PC-3 (cell line): ENCODE results near the gene SLC47A2. TPM values are rescaled to one million over a fixed set of nuclear protein-coding genes. Genes with fewer than 3 reads are reported as not detected.

Experiments
- ATAC-seq: fragments of 200-7000 bp; cut with Tn5 transposase; 2 replicates; pipeline ENCODE4 v1.9.1; 2020; ENCODE audit warnings: mild to moderate bottlenecking, moderate library complexity
- BruUV-seq: library from RNA; stranded (reverse); fragments of 400-500 nt; replicated peaks from 2 replicates; lab custom pipeline; 2021; lab: Mats Ljungman, UMichigan
- CTCF ChIA-PET: fragments of 300-600 bp; sonication (Branson Sonifier 250); formaldehyde crosslinking; loops from one replicate; lab custom pipeline; 2022; ENCODE audit warnings: antibody characterized with exemption; lab: Charles Lee
- POLR2A ChIA-PET: fragments of 300-600 bp; sonication (Branson Sonifier 250); formaldehyde crosslinking; loops from one replicate; lab custom pipeline; 2022; ENCODE audit warnings: antibody characterized with exemption; ENCODE audit not compliant: unreplicated experiment; lab: Charles Lee
- DNase-seq: peaks from one replicate; pipeline ENCODE4 v3.0.0-alpha.2; 2015
- H2AFZ ChIP-seq: fragments of 300-600 bp; sonication (generic); 2 replicates; pipeline ENCODE4 v1.6.0; 2016; ENCODE audit warnings: antibody characterized with exemption, low read length
- H3F3A ChIP-seq: fragments of 300-600 bp; sonication (generic); one replicate; pipeline ENCODE4 v1.6.0; 2017; ENCODE audit warnings: antibody characterized with exemption, low read length, control low read depth, mild to moderate bottlenecking; ENCODE audit not compliant: unreplicated experiment
- H3K27ac ChIP-seq: fragments of 300-600 bp; sonication (generic); 2 replicates; pipeline ENCODE4 v1.5.1; 2016; ENCODE audit warnings: mild to moderate bottlenecking, low read length
- H3K27me3 ChIP-seq: fragments of 300-600 bp; sonication (generic); 2 replicates; pipeline ENCODE4 v1.6.1; 2016; ENCODE audit warnings: low read length, mixed read lengths
- H3K36me3 ChIP-seq: fragments of 300-600 bp; sonication (generic); 2 replicates; pipeline ENCODE4 v1.6.1; 2016; ENCODE audit warnings: low read depth, mixed run types, low read length, mixed read lengths
- H3K4me1 ChIP-seq: fragments of 300-600 bp; sonication (generic); 2 replicates; pipeline ENCODE4 v1.5.1; 2016; ENCODE audit warnings: low read length; ENCODE audit not compliant: insufficient read depth
- H3K4me2 ChIP-seq: fragments of 300-600 bp; sonication (generic); 2 replicates; pipeline ENCODE4 v1.6.0; 2016; ENCODE audit warnings: low read length
- H3K4me3 ChIP-seq: fragments of 300-600 bp; sonication (generic); 2 replicates; pipeline ENCODE4 v1.5.1; 2016; ENCODE audit warnings: mild to moderate bottlenecking, low read length, mixed read lengths
- H3K79me2 ChIP-seq: fragments of 300-600 bp; sonication (generic); 2 replicates; pipeline ENCODE4 v1.6.1; 2017; ENCODE audit warnings: low read length, mixed read lengths
- H3K9ac ChIP-seq: fragments of 300-600 bp; sonication (generic); 2 replicates; pipeline ENCODE4 v1.6.0; 2016; ENCODE audit warnings: mild to moderate bottlenecking, low read length
- H3K9me2 ChIP-seq: fragments of 300-600 bp; sonication (generic); replicated peaks from 2 replicates; pipeline ENCODE4 v1.6.1; 2016; ENCODE audit warnings: mixed run types, low read length, mixed read lengths
- H3K9me3 ChIP-seq: fragments of 300-600 bp; sonication (generic); 2 replicates; pipeline ENCODE4 v1.6.1; 2016; ENCODE audit warnings: low read length, mixed read lengths
- H4K20me1 ChIP-seq: fragments of 300-600 bp; sonication (generic); 2 replicates; pipeline ENCODE4 v1.6.1; 2016; ENCODE audit warnings: low read length, mixed read lengths
- CTCF ChIP-seq: fragments of 300-600 bp; sonication (generic); conservative IDR thresholded peaks from 2 replicates; pipeline ENCODE4 v1.5.1; 2017; ENCODE audit warnings: antibody characterized with exemption, low read depth, mild to moderate bottlenecking, low read length
- EZH2 ChIP-seq: fragments of 300-600 bp; sonication (generic); IDR thresholded peaks from one replicate; pipeline ENCODE4 v1.6.1; 2017; ENCODE audit warnings: antibody characterized with exemption, mild to moderate bottlenecking, low read length; ENCODE audit not compliant: unreplicated experiment
- EZH2phosphoT487 ChIP-seq: fragments of 300-600 bp; sonication (generic); IDR thresholded peaks from 2 replicates; pipeline ENCODE4 v1.6.1; 2018; ENCODE audit warnings: mild to moderate bottlenecking, antibody characterized with exemption, low read length, borderline replicate concordance
- intact Hi-C: fragments of 100-400 bp; cut with micrococcal nuclease; formaldehyde crosslinking; loops from 2 replicates; pipeline ENCODE4 v1.9.0; 2023
- total RNA-seq: library from RNA; depleted of rRNA; stranded (reverse); fragments of >200 nt; gene quantifications from 2 replicates; pipeline ENCODE4 v1.2.3, GENCODE V29; 2014

The SLC47A2 gene
- total RNA-seq, 1 experiment from 2014 or later = not detected

GRCh38 chr17:19664821-19665181 is 51.6 kb downstream of the SLC47A2 start:
- no TSS peak for BruUV-seq

GRCh38 chr17:19664136-19664820 is 52.1 kb downstream of the SLC47A2 start:
- Histone ChIP-seq H3K9ac (no peak overlapping the region), H3K79me2 (peaks cover 11% of the 10 kb centered on the region), H2AFZ (no peak overlapping the region), H3K4me3 (no peak overlapping the region), H4K20me1 (no peaks in the 10 kb centered on the region), H3K27ac (no peak overlapping the region), H3K4me2 (no peak overlapping the region), H3K27me3 (no peaks in the 10 kb centered on the region), H3K9me2 (no peaks in the 10 kb centered on the region), H3K4me1 (peaks cover 18% of the 10 kb centered on the region), H3K36me3 (peaks cover 43% of the 10 kb centered on the region), H3K9me3 (no peaks in the 10 kb centered on the region), H3F3A (no peaks in the 10 kb centered on the region)
- ChIA-PET POLR2A (interaction anchor here (0.6 kb wide), 1 partner anchor 24 kb away, joined by 4 read pairs; no protein-coding TSS in a partner anchor), CTCF (no interaction called here)
- ATAC-seq = no peak
- BruUV-seq = no TSS peak
- intact Hi-C loops = no loop called here
- TF ChIP-seq EZH2phosphoT487 (no peak), CTCF (no peak), EZH2 (no peak)
- no peak for DNase-seq

More at GRCh38 chr17:19664821-19665181, 51.6 kb downstream of the SLC47A2 start:
- no peaks in the 10 kb centered on the region for H3K9me3 ChIP-seq
- no peaks in the 10 kb centered on the region for H3K9me2 ChIP-seq
- no peak overlapping the region for H3K4me2 ChIP-seq
- no peak overlapping the region for H3K27ac ChIP-seq
- no peak overlapping the region for H2AFZ ChIP-seq
- ATAC-seq (no peak), DNase-seq (no peak)
- no peak overlapping the region for H3K4me3 ChIP-seq
- no peaks in the 10 kb centered on the region for H3F3A ChIP-seq
- no peak overlapping the region for H3K9ac ChIP-seq
- no peak for TF ChIP-seq EZH2
- no peak for TF ChIP-seq CTCF
- TF ChIP-seq EZH2phosphoT487 = no peak
- no peaks in the 10 kb centered on the region for H3K27me3 ChIP-seq
- H3K4me1 ChIP-seq = peaks cover 13% of the 10 kb centered on the region
- H3K79me2 ChIP-seq = peaks cover 11% of the 10 kb centered on the region
- peaks cover 43% of the 10 kb centered on the region for H3K36me3 ChIP-seq
- ChIA-PET CTCF (no interaction called here), POLR2A (interaction anchor here (0.6 kb wide), 1 partner anchor 23 kb away, joined by 4 read pairs; no protein-coding TSS in a partner anchor)
- intact Hi-C loops = no loop called here
- no peaks in the 10 kb centered on the region for H4K20me1 ChIP-seq

- POLR2A ChIA-PET = no interaction called here
- CTCF ChIA-PET = no interaction called here
- Histone ChIP-seq H3K36me3 (peaks cover 54% of the 10 kb centered on the region), H3K4me2 (no peak overlapping the region), H3K27ac (no peak overlapping the region), H4K20me1 (no peaks in the 10 kb centered on the region), H3K9ac (no peak overlapping the region), H3K4me3 (no peak overlapping the region), H3K9me3 (no peaks in the 10 kb centered on the region), H3K4me1 (peaks cover 20% of the 10 kb centered on the region), H3K9me2 (no peaks in the 10 kb centered on the region), H3F3A (no peaks in the 10 kb centered on the region), H2AFZ (no peak overlapping the region), H3K79me2 (peaks cover 12% of the 10 kb centered on the region), H3K27me3 (no peaks in the 10 kb centered on the region)
- intact Hi-C loops = no loop called here
- no TSS peak for BruUV-seq
- no peak for TF ChIP-seq EZH2phosphoT487
- TF ChIP-seq CTCF = no peak
- ATAC-seq (no peak), DNase-seq (no peak)
Observed at GRCh38 chr17:19663097-19663496, 53.3 kb downstream of the SLC47A2 start.
